NCI-H2171 treated with DMSO at 0.1 percent for 48 hours (cell line): ENCODE data around the gene CPSF4.
"Not testable (repeated sequence)": the region's sequence is repeated elsewhere in the genome, so short reads cannot be mapped to it uniquely, and the experiment has no call there.

ENCODE experiments used
- DNase-seq: peaks from one replicate; lab custom pipeline; 2025; lab: John Stamatoyannopoulos, UW

CPSF4 gene

GRCh38 chr7:99490878-99491277, 52.1 kb downstream of the CPSF4 start:
- DNase-seq, result no peak

- DNase-seq, result no peak
Measured at GRCh38 chr7:99493823-99494222, 55.1 kb downstream of the CPSF4 start.

- DNase-seq, result no peak
Measured at GRCh38 chr7:99497766-99498545, 59.2 kb downstream of the CPSF4 start.

GRCh38 chr7:99498546-99498944, 59.8 kb downstream of the CPSF4 start:
- DNase-seq, result no peak

GRCh38 chr7:99499371-99499720, 60.6 kb downstream of the CPSF4 start:
- no peak for DNase-seq

- peak; percentile 85 for DNase-seq
Measured at GRCh38 chr7:99499721-99500636, 61.2 kb downstream of the CPSF4 start, which contains the start of gene ZNF394. Gene ZNF394 (minus strand): TSS chr7:99500281. CDS start chr7:99500093, 188 bp downstream.

GRCh38 chr7:99500637-99501009, 61.9 kb downstream of the CPSF4 start:
- DNase-seq, result no peak

- not testable (repeated sequence) for DNase-seq
Measured at GRCh38 chr7:99501236-99501635, 62.5 kb downstream of the CPSF4 start.

- DNase-seq, result no peak
Measured at GRCh38 chr7:99504281-99504602, 65.5 kb downstream of the CPSF4 start.

GRCh38 chr7:99504603-99505323, 66.0 kb downstream of the CPSF4 start, which contains the start of gene ZKSCAN5:
Gene ZKSCAN5 (plus strand): TSS chr7:99504662. CDS start chr7:99506045, 1,383 bp downstream.
- peak; percentile 96 for DNase-seq

- DNase-seq, result no peak
Measured at GRCh38 chr7:99505324-99505662, 66.5 kb downstream of the CPSF4 start.
